GM12865 (cell line): ENCODE measurements around the gene PCGF5.

Experiments
- DNase-seq: peaks from one replicate; pipeline ENCODE4 v3.0.0; 2010; ENCODE audit warnings: low read depth
- H3K4me3 ChIP-seq: 2 replicates; pipeline ENCODE4 v1.5.1; 2011; ENCODE audit warnings: mild to moderate bottlenecking, low read depth, low read length, control low read depth
- CTCF ChIP-seq: IDR thresholded peaks from 2 replicates; pipeline ENCODE4 v1.5.1; 2011; ENCODE audit warnings: low read length, control low read depth, low read depth, inconsistent platforms; ENCODE audit not compliant: insufficient read depth; ENCODE audit errors: missing control alignments

Gene PCGF5

GRCh38 chr10:91220954-91221675, 652 bp downstream of the PCGF5 start:
- H3K4me3 ChIP-seq: peak overlapping the region; percentile 72
- TF ChIP-seq CTCF: no peak
- DNase-seq: peak; percentile 54

GRCh38 chr10:91226093-91226492, 5.6 kb downstream of the PCGF5 start:
- H3K4me3 ChIP-seq: no peak overlapping the region
- TF ChIP-seq CTCF: no peak
- DNase-seq: no peak

GRCh38 chr10:91227576-91227975, 7.1 kb downstream of the PCGF5 start:
- no peak overlapping the region for H3K4me3 ChIP-seq
- TF ChIP-seq CTCF: no peak
- no peak for DNase-seq

DNA sequence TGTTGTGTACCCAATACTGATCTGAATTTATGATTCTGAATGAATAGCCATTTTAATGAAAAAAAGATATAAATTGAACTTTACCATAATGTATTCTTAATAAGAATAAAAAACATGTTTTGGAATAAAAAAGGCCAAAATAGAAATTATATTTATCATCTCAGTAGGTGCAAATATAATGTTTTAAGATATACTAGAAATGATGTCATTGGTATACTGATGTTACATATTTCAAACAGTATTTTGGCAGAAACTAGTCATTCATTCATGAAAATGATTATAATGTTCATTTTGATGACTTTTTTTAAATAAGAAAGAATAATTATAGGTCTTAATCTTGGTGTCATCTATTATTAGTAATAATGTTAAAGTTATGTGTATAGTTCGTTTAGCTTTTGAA, 9.2 kb downstream of the PCGF5 start:
- H3K4me3 ChIP-seq: no peak overlapping the region
- no peak for DNase-seq
- TF ChIP-seq CTCF: no peak

- H3K4me3 ChIP-seq: no peak overlapping the region
- DNase-seq: no peak
- TF ChIP-seq CTCF: no peak
Measured at GRCh38 chr10:91238191-91238590, 17.7 kb downstream of the PCGF5 start.

DNA sequence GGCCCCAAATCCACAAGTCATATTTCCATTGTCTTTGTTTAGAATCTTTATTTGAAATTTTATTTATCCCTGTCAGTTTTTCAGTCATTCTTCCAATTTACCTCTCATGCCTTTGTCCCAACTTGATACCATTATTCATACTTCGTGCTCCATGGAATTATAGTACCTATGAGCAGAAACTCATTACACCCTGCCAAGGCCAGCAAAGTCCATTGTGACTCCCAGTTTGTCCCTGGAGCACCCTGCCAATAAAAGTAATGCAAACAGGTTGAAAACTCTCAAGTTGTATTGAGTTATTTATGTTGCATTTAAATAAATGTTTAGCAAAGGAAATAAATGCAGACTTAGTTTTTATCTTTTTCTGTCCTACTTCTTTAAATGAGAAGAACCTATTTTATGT, 19.3 kb downstream of the PCGF5 start:
- no peak overlapping the region for H3K4me3 ChIP-seq
- no peak for TF ChIP-seq CTCF
- DNase-seq: no peak

DNA sequence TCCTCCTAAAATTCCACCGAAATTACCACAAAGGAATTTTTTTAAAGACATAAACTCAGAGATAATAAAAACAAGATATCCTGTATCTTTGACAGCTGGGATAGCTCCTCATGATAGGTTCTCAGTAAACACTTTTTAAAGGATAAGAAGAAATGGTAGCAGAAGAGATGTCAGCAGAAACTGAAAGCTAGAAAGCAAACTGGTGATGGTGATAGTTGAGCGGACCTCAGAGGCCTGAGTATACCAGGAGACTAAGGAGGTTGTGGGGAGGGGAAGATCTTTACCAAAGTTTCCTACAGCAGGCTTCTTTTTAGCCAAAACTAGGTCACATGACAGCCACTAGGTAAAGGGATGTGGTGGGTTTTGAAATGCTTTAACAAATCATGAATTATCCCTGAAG, 22.5 kb downstream of the PCGF5 start:
- TF ChIP-seq CTCF: no peak
- peak; percentile 13 for DNase-seq
- H3K4me3 ChIP-seq: no peak overlapping the region
